ENCODE data around the gene TOR2A. TPM values are rescaled to one million over a fixed set of nuclear protein-coding genes. Genes with fewer than 3 reads are reported as not detected.

TOR2A gene
- total and polyA plus RNA-seq, 9 donors = 3.7 to 10.0 (median 9.2) TPM

GRCh38 chr9:127777368-127777980 is 42.4 kb upstream of the TOR2A start:
- Histone ChIP-seq H3K9me3 (replicated peaks; ENCODE audit: control insufficient read depth, low read depth, low read length) (no peaks in the 10 kb centered on the region), H3K27me3 (ENCODE audit: control insufficient read depth, insufficient read depth, low read length) (no peaks in the 10 kb centered on the region), H3K4me1 (ENCODE audit: control insufficient read depth, insufficient read depth, low read length) (peaks cover 39% of the 10 kb centered on the region), H3K27ac (ENCODE audit: low read length) (no peak overlapping the region), H3K36me3 (ENCODE audit: control insufficient read depth, insufficient read depth, low read length) (peaks cover 5% of the 10 kb centered on the region), H3K4me3 (ENCODE audit: low read length) (peak overlapping the region; percentile 38)
- WGBS (ENCODE audit: insufficient coverage) = 80% methylated on average over 10 of the region's 18 CpGs
- no peak for DNase-seq

GRCh38 chr9:127776924-127777289 is 41.8 kb upstream of the TOR2A start:
- no peak overlapping the region for H3K27ac ChIP-seq (ENCODE audit: low read length)
- WGBS (ENCODE audit: insufficient coverage) = 88% methylated on average over 1 of the region's 5 CpGs
- H3K9me3 ChIP-seq (replicated peaks; ENCODE audit: control insufficient read depth, low read depth, low read length) = no peaks in the 10 kb centered on the region
- DNase-seq = no peak
- no peaks in the 10 kb centered on the region for H3K27me3 ChIP-seq (ENCODE audit: control insufficient read depth, insufficient read depth, low read length)
- peaks cover 39% of the 10 kb centered on the region for H3K4me1 ChIP-seq (ENCODE audit: control insufficient read depth, insufficient read depth, low read length)
- peak overlapping the region; percentile 35 for H3K4me3 ChIP-seq (ENCODE audit: low read length)
- peaks cover 5% of the 10 kb centered on the region for H3K36me3 ChIP-seq (ENCODE audit: control insufficient read depth, insufficient read depth, low read length)

- Histone ChIP-seq H3K4me3 (ENCODE audit: low read length) (peak overlapping the region; percentile 35), H3K36me3 (ENCODE audit: control insufficient read depth, insufficient read depth, low read length) (peaks cover 5% of the 10 kb centered on the region), H3K9me3 (replicated peaks; ENCODE audit: control insufficient read depth, low read depth, low read length) (no peaks in the 10 kb centered on the region), H3K27me3 (ENCODE audit: control insufficient read depth, insufficient read depth, low read length) (no peaks in the 10 kb centered on the region), H3K4me1 (ENCODE audit: control insufficient read depth, insufficient read depth, low read length) (peaks cover 39% of the 10 kb centered on the region), H3K27ac (ENCODE audit: low read length) (peak overlapping the region; percentile 6)
- peak; percentile 61 for DNase-seq
- WGBS (ENCODE audit: insufficient coverage) = 58% methylated on average over 3 of the region's 15 CpGs
These were observed 41.3 kb upstream of the TOR2A start for GRCh38 chr9:127776195-127776923.

GRCh38 chr9:127773981-127774380 is 38.9 kb upstream of the TOR2A start:
- H3K4me3 ChIP-seq (ENCODE audit: low read length) = no peak overlapping the region
- WGBS (ENCODE audit: insufficient coverage) = 79% methylated on average over 10 of the region's 10 CpGs
- H3K27me3 ChIP-seq (ENCODE audit: control insufficient read depth, insufficient read depth, low read length) = no peaks in the 10 kb centered on the region
- peaks cover 5% of the 10 kb centered on the region for H3K36me3 ChIP-seq (ENCODE audit: control insufficient read depth, insufficient read depth, low read length)
- no peak overlapping the region for H3K27ac ChIP-seq (ENCODE audit: low read length)
- H3K4me1 ChIP-seq (ENCODE audit: control insufficient read depth, insufficient read depth, low read length) = peaks cover 39% of the 10 kb centered on the region
- no peaks in the 10 kb centered on the region for H3K9me3 ChIP-seq (replicated peaks; ENCODE audit: control insufficient read depth, low read depth, low read length)
- DNase-seq = no peak

GRCh38 chr9:127773272-127773671 is 38.2 kb upstream of the TOR2A start:
- Histone ChIP-seq H3K27me3 (ENCODE audit: control insufficient read depth, insufficient read depth, low read length) (no peaks in the 10 kb centered on the region), H3K4me1 (ENCODE audit: control insufficient read depth, insufficient read depth, low read length) (peaks cover 33% of the 10 kb centered on the region), H3K27ac (ENCODE audit: low read length) (no peak overlapping the region), H3K4me3 (ENCODE audit: low read length) (no peak overlapping the region), H3K9me3 (replicated peaks; ENCODE audit: control insufficient read depth, low read depth, low read length) (no peaks in the 10 kb centered on the region), H3K36me3 (ENCODE audit: control insufficient read depth, insufficient read depth, low read length) (peaks cover 5% of the 10 kb centered on the region)
- 74% methylated on average over 3 of the region's 3 CpGs for WGBS (ENCODE audit: insufficient coverage)
- no peak for DNase-seq

- no peak overlapping the region for H3K4me3 ChIP-seq (ENCODE audit: low read length)
- H3K36me3 ChIP-seq (ENCODE audit: control insufficient read depth, insufficient read depth, low read length) = peaks cover 5% of the 10 kb centered on the region
- no peak overlapping the region for H3K27ac ChIP-seq (ENCODE audit: low read length)
- no peaks in the 10 kb centered on the region for H3K27me3 ChIP-seq (ENCODE audit: control insufficient read depth, insufficient read depth, low read length)
- peaks cover 37% of the 10 kb centered on the region for H3K4me1 ChIP-seq (ENCODE audit: control insufficient read depth, insufficient read depth, low read length)
- H3K9me3 ChIP-seq (replicated peaks; ENCODE audit: control insufficient read depth, low read depth, low read length) = no peaks in the 10 kb centered on the region
- DNase-seq = no peak
- 100% methylated on average over 1 of the region's 5 CpGs for WGBS (ENCODE audit: insufficient coverage)
These were observed 37.5 kb upstream of the TOR2A start for GRCh38 chr9:127772603-127773002.

GRCh38 chr9:127771570-127772189 is 36.6 kb upstream of the TOR2A start:
- H3K36me3 ChIP-seq (ENCODE audit: control insufficient read depth, insufficient read depth, low read length) = peaks cover 13% of the 10 kb centered on the region
- H3K27ac ChIP-seq (ENCODE audit: low read length) = no peak overlapping the region
- H3K4me3 ChIP-seq (ENCODE audit: low read length) = peak overlapping the region; percentile 41
- no CpG with 5 or more reads among the region's 19 CpGs for WGBS (ENCODE audit: insufficient coverage)
- no peak for DNase-seq
- no peaks in the 10 kb centered on the region for H3K27me3 ChIP-seq (ENCODE audit: control insufficient read depth, insufficient read depth, low read length)
- peaks cover 38% of the 10 kb centered on the region for H3K4me1 ChIP-seq (ENCODE audit: control insufficient read depth, insufficient read depth, low read length)
- H3K9me3 ChIP-seq (replicated peaks; ENCODE audit: control insufficient read depth, low read depth, low read length) = no peaks in the 10 kb centered on the region

- Histone ChIP-seq H3K27me3 (ENCODE audit: control insufficient read depth, insufficient read depth, low read length) (no peaks in the 10 kb centered on the region), H3K4me1 (ENCODE audit: control insufficient read depth, insufficient read depth, low read length) (peaks cover 33% of the 10 kb centered on the region), H3K9me3 (replicated peaks; ENCODE audit: control insufficient read depth, low read depth, low read length) (no peaks in the 10 kb centered on the region), H3K27ac (ENCODE audit: low read length) (peak overlapping the region; percentile 56), H3K36me3 (ENCODE audit: control insufficient read depth, insufficient read depth, low read length) (peaks cover 13% of the 10 kb centered on the region), H3K4me3 (ENCODE audit: low read length) (peak overlapping the region; percentile 41)
- under 1% methylated on average over 38 of the region's 43 CpGs for WGBS (ENCODE audit: insufficient coverage)
- DNase-seq = peak; percentile 98
These were observed 35.9 kb upstream of the TOR2A start for GRCh38 chr9:127770905-127771569.

- DNase-seq = no peak
- H3K9me3 ChIP-seq (replicated peaks; ENCODE audit: control insufficient read depth, low read depth, low read length) = no peaks in the 10 kb centered on the region
- H3K27ac ChIP-seq (ENCODE audit: low read length) = peak overlapping the region; percentile 56
- H3K4me3 ChIP-seq (ENCODE audit: low read length) = peak overlapping the region; percentile 41
- peaks cover 13% of the 10 kb centered on the region for H3K36me3 ChIP-seq (ENCODE audit: control insufficient read depth, insufficient read depth, low read length)
- H3K4me1 ChIP-seq (ENCODE audit: control insufficient read depth, insufficient read depth, low read length) = peaks cover 33% of the 10 kb centered on the region
- no peaks in the 10 kb centered on the region for H3K27me3 ChIP-seq (ENCODE audit: control insufficient read depth, insufficient read depth, low read length)
- WGBS (ENCODE audit: insufficient coverage) = no CpG with 5 or more reads among the region's 3 CpGs
These were observed 35.5 kb upstream of the TOR2A start for GRCh38 chr9:127770583-127770904.

GRCh38 chr9:127769929-127770582 is 35.0 kb upstream of the TOR2A start:
- DNase-seq = no peak
- H3K27ac ChIP-seq (ENCODE audit: low read length) = peak overlapping the region; percentile 56
- H3K27me3 ChIP-seq (ENCODE audit: control insufficient read depth, insufficient read depth, low read length) = no peaks in the 10 kb centered on the region
- 56% methylated on average over 4 of the region's 4 CpGs for WGBS (ENCODE audit: insufficient coverage)
- H3K36me3 ChIP-seq (ENCODE audit: control insufficient read depth, insufficient read depth, low read length) = peaks cover 13% of the 10 kb centered on the region
- H3K4me1 ChIP-seq (ENCODE audit: control insufficient read depth, insufficient read depth, low read length) = peaks cover 33% of the 10 kb centered on the region
- H3K4me3 ChIP-seq (ENCODE audit: low read length) = peak overlapping the region; percentile 41
- H3K9me3 ChIP-seq (replicated peaks; ENCODE audit: control insufficient read depth, low read depth, low read length) = no peaks in the 10 kb centered on the region

All from muscle of leg (tissue), 11 donors.